H7 (cell line): Measurements from ENCODE around the gene RMRP. TPM values are rescaled to one million over a fixed set of nuclear protein-coding genes. Genes with fewer than 3 reads are reported as not detected.
"Not testable (repeated sequence)": the region's sequence is repeated elsewhere in the genome, so short reads cannot be mapped to it uniquely, and the experiment has no call there.

ENCODE experiments used
- DNase-seq: peaks from one replicate; pipeline ENCODE4 v3.0.0; 2012
- H3K27me3 ChIP-seq: 2 replicates; pipeline ENCODE4 v1.6.0; 2011; ENCODE audit warnings: mild to moderate bottlenecking, low read length; ENCODE audit not compliant: control insufficient read depth, insufficient read depth
- H3K36me3 ChIP-seq: replicated peaks from 2 replicates; pipeline ENCODE4 v1.5.1; 2011; ENCODE audit warnings: low read length; ENCODE audit not compliant: control insufficient read depth, insufficient read depth
- H3K4me3 ChIP-seq: 2 replicates; pipeline ENCODE4 v1.5.1; 2011; ENCODE audit warnings: low read depth, mild to moderate bottlenecking, control low read depth, low read length, moderate library complexity; ENCODE audit not compliant: insufficient read depth
- total RNA-seq: library from RNA; depleted of rRNA; stranded (reverse); fragments of >200 nt; shearing (Covaris generic); gene quantifications from 2 replicates; pipeline ENCODE4 v1.2.3, GENCODE V29; 2014

Gene RMRP
- total RNA-seq, 1 experiment from 2014 or later, result 14,347 TPM

- Histone ChIP-seq H3K36me3 (no peaks in the 10 kb centered on the region), H3K27me3 (no peaks in the 10 kb centered on the region), H3K4me3 (no peak overlapping the region)
- no peak for DNase-seq
These were observed 21.5 kb downstream of the RMRP start for GRCh38 chr9:35636135-35636876.

- no peak overlapping the region for H3K4me3 ChIP-seq
- no peaks in the 10 kb centered on the region for H3K27me3 ChIP-seq
- no peaks in the 10 kb centered on the region for H3K36me3 ChIP-seq
- DNase-seq, result no peak
These were observed 22.1 kb downstream of the RMRP start for GRCh38 chr9:35635730-35636129.

- Histone ChIP-seq H3K4me3 (no peak overlapping the region), H3K27me3 (no peaks in the 10 kb centered on the region), H3K36me3 (no peaks in the 10 kb centered on the region)
- DNase-seq, result no peak
These were observed 28.2 kb downstream of the RMRP start for GRCh38 chr9:35629597-35629996.

GRCh38 chr9:35628389-35628991, 29.3 kb downstream of the RMRP start:
- Histone ChIP-seq H3K27me3 (no peaks in the 10 kb centered on the region), H3K36me3 (no peaks in the 10 kb centered on the region), H3K4me3 (no peak overlapping the region)
- DNase-seq, result no peak

- no peak for DNase-seq
- no peak overlapping the region for H3K4me3 ChIP-seq
- H3K27me3 ChIP-seq, result no peaks in the 10 kb centered on the region
- H3K36me3 ChIP-seq, result no peaks in the 10 kb centered on the region
These were observed 30.2 kb downstream of the RMRP start for GRCh38 chr9:35627575-35627974.

GRCh38 chr9:35619800-35620158, 38.0 kb downstream of the RMRP start:
- H3K4me3 ChIP-seq, result no peak overlapping the region
- no peaks in the 10 kb centered on the region for H3K36me3 ChIP-seq
- H3K27me3 ChIP-seq, result peaks cover 35% of the 10 kb centered on the region
- DNase-seq, result no peak

GRCh38 chr9:35618854-35619799, 38.7 kb downstream of the RMRP start:
- Histone ChIP-seq H3K27me3 (peaks cover 37% of the 10 kb centered on the region), H3K4me3 (no peak overlapping the region), H3K36me3 (no peaks in the 10 kb centered on the region)
- DNase-seq, result peak; percentile 14

GRCh38 chr9:35618325-35618727, 39.5 kb downstream of the RMRP start, which contains the start of gene CD72:
TSS of gene CD72 (minus strand) at chr9:35618413. CDS start at chr9:35618303, 110 bp downstream.
- Histone ChIP-seq H3K36me3 (no peaks in the 10 kb centered on the region), H3K4me3 (peak within 1 kb of the TSS; percentile 57), H3K27me3 (peaks cover 37% of the 10 kb centered on the region)
- peak; percentile 15 for DNase-seq

GRCh38 chr9:35617548-35617947, 40.3 kb downstream of the RMRP start:
- Histone ChIP-seq H3K4me3 (peak overlapping the region; percentile 57), H3K36me3 (no peaks in the 10 kb centered on the region), H3K27me3 (peaks cover 39% of the 10 kb centered on the region)
- no peak for DNase-seq

GRCh38 chr9:35616681-35617459, 40.9 kb downstream of the RMRP start:
- peaks cover 39% of the 10 kb centered on the region for H3K27me3 ChIP-seq
- H3K4me3 ChIP-seq, result peak overlapping the region; percentile 57
- peak; percentile 87 for DNase-seq
- H3K36me3 ChIP-seq, result no peaks in the 10 kb centered on the region

- peak; percentile 34 for DNase-seq
- Histone ChIP-seq H3K27me3 (peaks cover 39% of the 10 kb centered on the region), H3K36me3 (no peaks in the 10 kb centered on the region), H3K4me3 (peak overlapping the region; percentile 57; the same call in 1 of the 2 replicates)
These were observed 41.7 kb downstream of the RMRP start for GRCh38 chr9:35615981-35616680.

- H3K4me3 ChIP-seq, result no peak overlapping the region
- H3K27me3 ChIP-seq, result peaks cover 31% of the 10 kb centered on the region
- peaks cover 10% of the 10 kb centered on the region for H3K36me3 ChIP-seq
- no peak for DNase-seq
These were observed 45.0 kb downstream of the RMRP start for GRCh38 chr9:35612843-35613242.

- DNase-seq, H3K4me3 ChIP-seq: not testable (repeated sequence)
- H3K27me3 ChIP-seq, result peaks cover 23% of the 10 kb centered on the region
- H3K36me3 ChIP-seq, result peaks cover 12% of the 10 kb centered on the region
These were observed 45.8 kb downstream of the RMRP start for GRCh38 chr9:35612066-35612465.
